GM23338 (cell line): Measurements from ENCODE around the gene CAMSAP1. TPM values are rescaled to one million over a fixed set of nuclear protein-coding genes. Genes with fewer than 3 reads are reported as not detected.

Experiments
- ATAC-seq: fragments of 200-7000 bp; cut with Tn5 transposase; 3 replicates; pipeline ENCODE4 v1.9.1; 2020
- DNase-seq: peaks from one replicate; pipeline ENCODE4 v3.0.0-alpha.2; 2015; ENCODE audit warnings: low spot score
- H2AFZ ChIP-seq: fragments of 200-600 bp; sonication (generic); 2 replicates; pipeline ENCODE4 v1.8.0; 2016; ENCODE audit warnings: antibody characterized with exemption, mild to moderate bottlenecking, moderate library complexity
- H3F3A ChIP-seq: fragments of 200-600 bp; sonication (generic); replicated peaks from 2 replicates; pipeline ENCODE4 v1.8.0; 2017; ENCODE audit warnings: antibody characterized with exemption, mixed run types, low read depth
- H3K27ac ChIP-seq: fragments of 200-600 bp; sonication (generic); 2 replicates; pipeline ENCODE4 v1.6.1; 2016; ENCODE audit warnings: low read depth
- H3K27me3 ChIP-seq: fragments of 200-600 bp; sonication (generic); 2 replicates; pipeline ENCODE4 v1.8.0; 2016; ENCODE audit warnings: mild to moderate bottlenecking, mixed run types, moderate library complexity; ENCODE audit not compliant: insufficient read depth
- H3K36me3 ChIP-seq: fragments of 200-600 bp; sonication (generic); 2 replicates; pipeline ENCODE4 v1.8.0; 2016; ENCODE audit warnings: mild to moderate bottlenecking; ENCODE audit not compliant: insufficient read depth
- H3K4me1 ChIP-seq: fragments of 200-600 bp; sonication (generic); 2 replicates; pipeline ENCODE4 v1.8.0; 2016; ENCODE audit warnings: mild to moderate bottlenecking, moderate library complexity; ENCODE audit not compliant: insufficient read depth
- H3K4me2 ChIP-seq: fragments of 200-600 bp; sonication (generic); 2 replicates; pipeline ENCODE4 v1.7.1; 2017; ENCODE audit warnings: mixed run types
- H3K4me3 ChIP-seq: fragments of 200-600 bp; sonication (generic); 2 replicates; pipeline ENCODE4 v1.6.1; 2016; ENCODE audit warnings: mixed run types
- H3K79me2 ChIP-seq: fragments of 200-600 bp; sonication (generic); replicated peaks from 2 replicates; pipeline ENCODE4 v1.8.0; 2017; ENCODE audit warnings: mild to moderate bottlenecking; ENCODE audit not compliant: insufficient read depth
- H3K9me2 ChIP-seq: fragments of 200-600 bp; sonication (generic); 2 replicates; pipeline ENCODE4 v1.8.0; 2017; ENCODE audit not compliant: insufficient read depth
- H4K20me1 ChIP-seq: fragments of 200-600 bp; sonication (generic); replicated peaks from 2 replicates; pipeline ENCODE4 v1.8.0; 2017; ENCODE audit warnings: mild to moderate bottlenecking; ENCODE audit not compliant: insufficient read depth
- H3K27ac Mint-ChIP-seq: 2 replicates; pipeline ENCODE4 v1.8.0; 2020; ENCODE audit warnings: inconsistent platforms, mild to moderate bottlenecking, moderate library complexity, mixed read lengths
- H3K27me3 Mint-ChIP-seq: 3 replicates; pipeline ENCODE4 v1.8.0; 2022; ENCODE audit warnings: low read depth, mild to moderate bottlenecking, moderate library complexity, mixed read lengths, inconsistent platforms; ENCODE audit not compliant: insufficient read depth, poor library complexity
- H3K36me3 Mint-ChIP-seq: 3 replicates; pipeline ENCODE4 v1.8.0; 2021; ENCODE audit warnings: low read depth, mild to moderate bottlenecking, inconsistent platforms, moderate library complexity, mixed read lengths
- H3K4me1 Mint-ChIP-seq: 3 replicates; pipeline ENCODE4 v1.8.0; 2020; ENCODE audit warnings: mild to moderate bottlenecking, inconsistent platforms, mixed read lengths
- H3K4me3 Mint-ChIP-seq: 3 replicates; pipeline ENCODE4 v1.8.0; 2021; ENCODE audit warnings: moderate library complexity, mild to moderate bottlenecking, inconsistent platforms, mixed read lengths
- H3K9me3 Mint-ChIP-seq: 3 replicates; pipeline ENCODE4 v1.8.0; 2020; ENCODE audit warnings: moderate library complexity, mild to moderate bottlenecking, inconsistent platforms, mixed read lengths
- CREB1 ChIP-seq: fragments of 250-450 bp; sonication (Bioruptor Pico); IDR thresholded peaks from 2 replicates; pipeline ENCODE4 v1.5.0; 2020; ENCODE audit warnings: low read depth, mild to moderate bottlenecking, moderate library complexity
- EZH2 ChIP-seq: fragments of 200-600 bp; sonication (generic); IDR thresholded peaks from one replicate; pipeline ENCODE4 v1.8.0; 2017; ENCODE audit warnings: antibody characterized with exemption, mild to moderate bottlenecking, low read depth; ENCODE audit not compliant: unreplicated experiment
- EZH2phosphoT487 ChIP-seq: fragments of 200-600 bp; sonication (generic); IDR thresholded peaks from one replicate; pipeline ENCODE4 v1.8.1; 2018; ENCODE audit warnings: antibody characterized with exemption; ENCODE audit not compliant: unreplicated experiment
- JUNB ChIP-seq: IDR thresholded peaks from one replicate; pipeline ENCODE4 v1.6.1; 2016; ENCODE audit warnings: antibody characterized with exemption; ENCODE audit not compliant: unreplicated experiment
- NANOG ChIP-seq: IDR thresholded peaks from 2 replicates; pipeline ENCODE4 v1.6.1; 2016; ENCODE audit warnings: antibody characterized with exemption, borderline replicate concordance
- STAT1 ChIP-seq: IDR thresholded peaks from one replicate; pipeline ENCODE4 v1.6.1; 2016; ENCODE audit warnings: antibody characterized with exemption; ENCODE audit not compliant: unreplicated experiment
- ZNF114 ChIP-seq: fragments of 250-450 bp; sonication (Bioruptor Pico); IDR thresholded peaks from 2 replicates; pipeline ENCODE4 v1.5.0; 2020; ENCODE audit warnings: mild to moderate bottlenecking, moderate library complexity
- ZNF331 ChIP-seq: fragments of 250-450 bp; sonication (Bioruptor Pico); IDR thresholded peaks from 2 replicates; pipeline ENCODE4 v1.5.0; 2020; ENCODE audit warnings: low read depth, mild to moderate bottlenecking, moderate library complexity
- ZNF462 ChIP-seq: fragments of 250-450 bp; sonication (Bioruptor Pico); IDR thresholded peaks from 2 replicates; pipeline ENCODE4 v1.5.0; 2020; ENCODE audit warnings: mild to moderate bottlenecking, moderate library complexity
- polyA plus RNA-seq: library from polyadenylated mRNA; unstranded; fragments of >200 nt; fragmentation: Nextera tagmentation; extraction: Ambion mirVana; gene quantifications from 2 replicates; pipeline ENCODE4 v1.2.1, GENCODE V29; 2016
- total RNA-seq: library from RNA; depleted of rRNA; stranded (reverse); fragments of >200 nt; shearing (Covaris generic); gene quantifications from 2 replicates; pipeline ENCODE4 v1.2.3, GENCODE V29; 2014
- TF ChIP-seq, protein P1 (sequence below): IDR thresholded peaks from one replicate; pipeline ENCODE4 v1.6.1; 2018; ENCODE audit warnings: antibody characterized with exemption; ENCODE audit not compliant: unreplicated experiment
- TF ChIP-seq, protein P2 (sequence below), 2 experiments: fragments of 200-600 bp in 1 of 2; sonication (generic) in 1 of 2; conservative IDR thresholded peaks; 2 replicates each; pipeline versions ENCODE4 v1.5.1 to v1.6.1; 2016 to 2017; ENCODE audit warnings: antibody characterized with exemption in 2 of 2, low read depth in 2 of 2, mild to moderate bottlenecking in 2 of 2, moderate library complexity in 1 of 2
- TF ChIP-seq, protein P3 (sequence below): IDR thresholded peaks from 2 replicates; pipeline ENCODE4 v1.6.1; 2016; ENCODE audit warnings: antibody characterized with exemption

CAMSAP1 gene
- total and polyA plus RNA-seq, 2 experiments from 2014 or later: 6.9 to 75.4 TPM

DNA sequence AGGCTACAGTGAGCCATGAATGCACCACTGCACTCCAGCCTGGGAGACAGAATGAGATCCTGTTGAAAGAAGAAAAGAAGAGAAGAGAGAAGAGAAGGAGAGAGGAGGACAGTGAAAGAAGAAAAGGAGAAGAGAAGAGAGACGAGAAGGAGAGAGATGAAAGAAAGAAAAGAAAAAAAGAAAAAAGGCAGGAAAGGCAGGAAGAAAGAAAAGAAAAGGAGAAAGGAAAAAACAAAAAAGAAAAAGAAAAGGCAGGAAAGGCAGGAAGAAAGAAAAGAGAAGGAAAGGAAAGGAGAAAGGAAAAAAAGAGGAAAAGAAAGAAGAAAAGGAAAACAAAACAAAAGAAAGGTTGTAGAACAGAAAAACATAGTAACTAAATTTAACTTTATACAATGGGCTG is 14.2 kb downstream of the CAMSAP1 start:
- no peak overlapping the region for H3K27ac Mint-ChIP-seq
- H3K4me3 Mint-ChIP-seq: no peak overlapping the region
- no peaks in the 10 kb centered on the region for H3K9me3 Mint-ChIP-seq
- no peaks in the 10 kb centered on the region for H3K27me3 Mint-ChIP-seq
- H3K36me3 Mint-ChIP-seq: peaks cover 13% of the 10 kb centered on the region
- Histone ChIP-seq H3K27ac (0 out of 2 replicates have a peak overlapping the region, but pooled peaks have one; percentile 57), H3K4me1 (peaks cover 35% of the 10 kb centered on the region), H2AFZ (no peak overlapping the region), H3F3A (peaks cover 6% of the 10 kb centered on the region), H3K27me3 (no peaks in the 10 kb centered on the region), H3K4me2 (0 out of 2 replicates have a peak overlapping the region, but pooled peaks have one; percentile 32), H4K20me1 (peaks cover 85% of the 10 kb centered on the region), H3K36me3 (no peaks in the 10 kb centered on the region; the same call in 1 of the 2 replicates), H3K79me2 (peaks cover 100% of the 10 kb centered on the region), H3K4me3 (no peak overlapping the region), H3K9me2 (no peaks in the 10 kb centered on the region)
- ATAC-seq (no peak), DNase-seq (no peak)
- peaks cover 63% of the 10 kb centered on the region for H3K4me1 Mint-ChIP-seq
- no peak for TF ChIP-seq EZH2phosphoT487
- no peak for TF ChIP-seq ZNF331 (CRISPR knock-in tag)
- no peak for TF ChIP-seq ZNF462
- TF ChIP-seq CREB1 (CRISPR knock-in tag): no peak
- TF ChIP-seq JUNB: no peak
- TF ChIP-seq, protein P1, sequence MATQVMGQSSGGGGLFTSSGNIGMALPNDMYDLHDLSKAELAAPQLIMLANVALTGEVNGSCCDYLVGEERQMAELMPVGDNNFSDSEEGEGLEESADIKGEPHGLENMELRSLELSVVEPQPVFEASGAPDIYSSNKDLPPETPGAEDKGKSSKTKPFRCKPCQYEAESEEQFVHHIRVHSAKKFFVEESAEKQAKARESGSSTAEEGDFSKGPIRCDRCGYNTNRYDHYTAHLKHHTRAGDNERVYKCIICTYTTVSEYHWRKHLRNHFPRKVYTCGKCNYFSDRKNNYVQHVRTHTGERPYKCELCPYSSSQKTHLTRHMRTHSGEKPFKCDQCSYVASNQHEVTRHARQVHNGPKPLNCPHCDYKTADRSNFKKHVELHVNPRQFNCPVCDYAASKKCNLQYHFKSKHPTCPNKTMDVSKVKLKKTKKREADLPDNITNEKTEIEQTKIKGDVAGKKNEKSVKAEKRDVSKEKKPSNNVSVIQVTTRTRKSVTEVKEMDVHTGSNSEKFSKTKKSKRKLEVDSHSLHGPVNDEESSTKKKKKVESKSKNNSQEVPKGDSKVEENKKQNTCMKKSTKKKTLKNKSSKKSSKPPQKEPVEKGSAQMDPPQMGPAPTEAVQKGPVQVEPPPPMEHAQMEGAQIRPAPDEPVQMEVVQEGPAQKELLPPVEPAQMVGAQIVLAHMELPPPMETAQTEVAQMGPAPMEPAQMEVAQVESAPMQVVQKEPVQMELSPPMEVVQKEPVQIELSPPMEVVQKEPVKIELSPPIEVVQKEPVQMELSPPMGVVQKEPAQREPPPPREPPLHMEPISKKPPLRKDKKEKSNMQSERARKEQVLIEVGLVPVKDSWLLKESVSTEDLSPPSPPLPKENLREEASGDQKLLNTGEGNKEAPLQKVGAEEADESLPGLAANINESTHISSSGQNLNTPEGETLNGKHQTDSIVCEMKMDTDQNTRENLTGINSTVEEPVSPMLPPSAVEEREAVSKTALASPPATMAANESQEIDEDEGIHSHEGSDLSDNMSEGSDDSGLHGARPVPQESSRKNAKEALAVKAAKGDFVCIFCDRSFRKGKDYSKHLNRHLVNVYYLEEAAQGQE: no peak
- no peak for TF ChIP-seq EZH2
- no peak for TF ChIP-seq ZNF114 (CRISPR knock-in tag)
- TF ChIP-seq STAT1: no peak
- TF ChIP-seq, protein P2, sequence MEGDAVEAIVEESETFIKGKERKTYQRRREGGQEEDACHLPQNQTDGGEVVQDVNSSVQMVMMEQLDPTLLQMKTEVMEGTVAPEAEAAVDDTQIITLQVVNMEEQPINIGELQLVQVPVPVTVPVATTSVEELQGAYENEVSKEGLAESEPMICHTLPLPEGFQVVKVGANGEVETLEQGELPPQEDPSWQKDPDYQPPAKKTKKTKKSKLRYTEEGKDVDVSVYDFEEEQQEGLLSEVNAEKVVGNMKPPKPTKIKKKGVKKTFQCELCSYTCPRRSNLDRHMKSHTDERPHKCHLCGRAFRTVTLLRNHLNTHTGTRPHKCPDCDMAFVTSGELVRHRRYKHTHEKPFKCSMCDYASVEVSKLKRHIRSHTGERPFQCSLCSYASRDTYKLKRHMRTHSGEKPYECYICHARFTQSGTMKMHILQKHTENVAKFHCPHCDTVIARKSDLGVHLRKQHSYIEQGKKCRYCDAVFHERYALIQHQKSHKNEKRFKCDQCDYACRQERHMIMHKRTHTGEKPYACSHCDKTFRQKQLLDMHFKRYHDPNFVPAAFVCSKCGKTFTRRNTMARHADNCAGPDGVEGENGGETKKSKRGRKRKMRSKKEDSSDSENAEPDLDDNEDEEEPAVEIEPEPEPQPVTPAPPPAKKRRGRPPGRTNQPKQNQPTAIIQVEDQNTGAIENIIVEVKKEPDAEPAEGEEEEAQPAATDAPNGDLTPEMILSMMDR (conservative IDR thresholded peaks at IDR 0.05; ENCODE audit: low read depth in 2 of 2): no peak
- no peak for TF ChIP-seq NANOG
- TF ChIP-seq, protein P3, sequence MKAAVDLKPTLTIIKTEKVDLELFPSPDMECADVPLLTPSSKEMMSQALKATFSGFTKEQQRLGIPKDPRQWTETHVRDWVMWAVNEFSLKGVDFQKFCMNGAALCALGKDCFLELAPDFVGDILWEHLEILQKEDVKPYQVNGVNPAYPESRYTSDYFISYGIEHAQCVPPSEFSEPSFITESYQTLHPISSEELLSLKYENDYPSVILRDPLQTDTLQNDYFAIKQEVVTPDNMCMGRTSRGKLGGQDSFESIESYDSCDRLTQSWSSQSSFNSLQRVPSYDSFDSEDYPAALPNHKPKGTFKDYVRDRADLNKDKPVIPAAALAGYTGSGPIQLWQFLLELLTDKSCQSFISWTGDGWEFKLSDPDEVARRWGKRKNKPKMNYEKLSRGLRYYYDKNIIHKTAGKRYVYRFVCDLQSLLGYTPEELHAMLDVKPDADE: no peak
